Measurements from ENCODE around the gene RASD1.

RASD1 gene

GRCh38 chr17:17514361-17514992 is 18.3 kb upstream of the RASD1 start:
- TF ChIP-seq CTCF (conservative IDR thresholded peaks at IDR 0.05; ENCODE audit: low read depth, low read length) = no peak
- DNase-seq (ENCODE audit: low read depth) = no peak
- no peak overlapping the region for H3K4me3 ChIP-seq (ENCODE audit: low read length)

GRCh38 chr17:17513626-17514025 is 17.4 kb upstream of the RASD1 start:
- no peak for TF ChIP-seq CTCF (conservative IDR thresholded peaks at IDR 0.05; ENCODE audit: low read depth, low read length)
- no peak overlapping the region for H3K4me3 ChIP-seq (ENCODE audit: low read length)
- DNase-seq (ENCODE audit: low read depth) = no peak

GRCh38 chr17:17512866-17513265 is 16.7 kb upstream of the RASD1 start:
- TF ChIP-seq CTCF (conservative IDR thresholded peaks at IDR 0.05; ENCODE audit: low read depth, low read length) = no peak
- H3K4me3 ChIP-seq (ENCODE audit: low read length) = no peak overlapping the region
- no peak for DNase-seq (ENCODE audit: low read depth)

GRCh38 chr17:17511881-17512858 is 16.0 kb upstream of the RASD1 start:
- no peak for TF ChIP-seq CTCF (conservative IDR thresholded peaks at IDR 0.05; ENCODE audit: low read depth, low read length)
- no peak overlapping the region for H3K4me3 ChIP-seq (ENCODE audit: low read length)
- peak; percentile 78 for DNase-seq (ENCODE audit: low read depth)

GRCh38 chr17:17511293-17511741 is 15.1 kb upstream of the RASD1 start:
- peak; percentile 19 for TF ChIP-seq CTCF (conservative IDR thresholded peaks at IDR 0.05; ENCODE audit: low read depth, low read length)
- H3K4me3 ChIP-seq (ENCODE audit: low read length) = no peak overlapping the region
- DNase-seq (ENCODE audit: low read depth) = no peak

GRCh38 chr17:17510456-17511292 is 14.5 kb upstream of the RASD1 start:
- no peak for TF ChIP-seq CTCF (conservative IDR thresholded peaks at IDR 0.05; ENCODE audit: low read depth, low read length)
- H3K4me3 ChIP-seq (ENCODE audit: low read length) = no peak overlapping the region
- DNase-seq (ENCODE audit: low read depth) = no peak
